H54 (cell line): ENCODE results near the gene ZNF33A.
"Not testable (repeated sequence)": the region's sequence is repeated elsewhere in the genome, so short reads cannot be mapped to it uniquely, and the experiment has no call there.

ENCODE experiments used
- DNase-seq: peaks from one replicate; pipeline ENCODE4 v3.0.0; 2011; ENCODE audit warnings: low spot score, mixed read lengths; ENCODE audit not compliant: insufficient read length
- FAIRE-seq: peaks from 3 replicates; lab custom pipeline; 2011; peaks lifted over from hg19 to GRCh38; lab: Jason Lieb, UNC
- POLR2A ChIP-seq: IDR thresholded peaks from 2 replicates; pipeline ENCODE4 v1.6.1; 2011; ENCODE audit warnings: low read depth, mild to moderate bottlenecking, low read length

Gene ZNF33A

GRCh38 chr10:38072552-38072951 is 62.1 kb downstream of the ZNF33A start:
- DNase-seq (no peak), FAIRE-seq (no peak)
- TF ChIP-seq POLR2A: no peak

- FAIRE-seq (no peak), DNase-seq (no peak)
- TF ChIP-seq POLR2A: no peak
Measured at GRCh38 chr10:38076687-38077086, 66.2 kb downstream of the ZNF33A start.

- not testable (repeated sequence) for DNase-seq, FAIRE-seq
Measured at GRCh38 chr10:38093318-38093717, 82.8 kb downstream of the ZNF33A start.

- FAIRE-seq: no peak
- TF ChIP-seq POLR2A: no peak
- DNase-seq: no peak
Measured at GRCh38 chr10:38093816-38094157, 83.3 kb downstream of the ZNF33A start.

- DNase-seq: peak; percentile 50
- peak; percentile 87 for FAIRE-seq
- peak; percentile 34 for TF ChIP-seq POLR2A
Measured at GRCh38 chr10:38094158-38094926, 83.9 kb downstream of the ZNF33A start, which contains the start of gene ZNF37A. TSS of gene ZNF37A (plus strand) at chr10:38094337. CDS start at chr10:38096618, 2,281 bp downstream.

GRCh38 chr10:38094927-38095574 is 84.6 kb downstream of the ZNF33A start:
- no peak for TF ChIP-seq POLR2A
- DNase-seq: no peak
- FAIRE-seq: no peak

DNA sequence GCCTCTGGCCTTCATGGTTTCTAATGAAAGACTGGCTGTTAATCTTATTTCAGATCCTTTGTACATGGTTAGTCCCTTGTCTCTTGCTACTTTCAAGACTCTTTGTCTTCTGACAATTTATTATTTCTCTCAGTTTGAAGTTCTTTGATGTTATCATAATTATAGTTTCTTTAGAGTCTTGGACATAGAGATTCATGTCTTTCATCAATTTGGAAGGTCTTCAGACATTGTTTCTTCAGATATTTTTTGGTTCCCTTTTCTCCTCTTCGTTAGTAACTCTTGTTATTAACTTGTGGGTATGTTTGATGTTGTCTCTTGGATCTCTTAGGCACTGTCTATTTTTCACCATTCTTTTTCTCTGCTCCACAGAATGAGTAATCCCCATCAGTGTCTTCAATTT is 92.4 kb downstream of the ZNF33A start:
- DNase-seq: no peak
- no peak for FAIRE-seq
- no peak for TF ChIP-seq POLR2A

DNA sequence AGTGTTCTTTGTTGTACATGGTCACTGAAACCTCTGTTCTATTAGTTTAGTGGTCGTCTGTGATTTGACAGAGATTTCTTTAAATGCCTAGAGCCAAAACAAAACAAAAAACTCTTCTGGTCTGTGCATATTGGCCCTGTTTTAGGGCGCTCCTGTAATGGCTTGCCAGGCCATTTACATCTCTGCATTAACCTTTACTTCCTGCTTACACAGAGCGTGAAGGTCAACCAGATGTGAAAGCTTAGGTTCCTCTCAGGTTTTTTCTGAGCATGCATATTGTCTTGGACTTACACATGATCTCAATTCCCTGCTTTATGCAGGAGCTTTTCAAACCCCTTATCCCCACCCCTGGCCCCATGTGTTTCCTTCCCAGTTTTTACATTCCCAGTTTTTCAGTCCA is 93.3 kb downstream of the ZNF33A start:
- DNase-seq: no peak
- FAIRE-seq: no peak
- TF ChIP-seq POLR2A: no peak

- FAIRE-seq (no peak), DNase-seq (no peak)
- TF ChIP-seq POLR2A: no peak
Measured at GRCh38 chr10:38112159-38112558, 101.7 kb downstream of the ZNF33A start.
